Measurements from ENCODE around the gene SLC39A13. TPM values are rescaled to one million over a fixed set of nuclear protein-coding genes. Genes with fewer than 3 reads are reported as not detected.

Gene SLC39A13
- polyA plus RNA-seq (2013, experiment 1 of 2) = 21.6 TPM
- polyA plus RNA-seq (2013, experiment 2 of 2) = 20.9 TPM

DNA sequence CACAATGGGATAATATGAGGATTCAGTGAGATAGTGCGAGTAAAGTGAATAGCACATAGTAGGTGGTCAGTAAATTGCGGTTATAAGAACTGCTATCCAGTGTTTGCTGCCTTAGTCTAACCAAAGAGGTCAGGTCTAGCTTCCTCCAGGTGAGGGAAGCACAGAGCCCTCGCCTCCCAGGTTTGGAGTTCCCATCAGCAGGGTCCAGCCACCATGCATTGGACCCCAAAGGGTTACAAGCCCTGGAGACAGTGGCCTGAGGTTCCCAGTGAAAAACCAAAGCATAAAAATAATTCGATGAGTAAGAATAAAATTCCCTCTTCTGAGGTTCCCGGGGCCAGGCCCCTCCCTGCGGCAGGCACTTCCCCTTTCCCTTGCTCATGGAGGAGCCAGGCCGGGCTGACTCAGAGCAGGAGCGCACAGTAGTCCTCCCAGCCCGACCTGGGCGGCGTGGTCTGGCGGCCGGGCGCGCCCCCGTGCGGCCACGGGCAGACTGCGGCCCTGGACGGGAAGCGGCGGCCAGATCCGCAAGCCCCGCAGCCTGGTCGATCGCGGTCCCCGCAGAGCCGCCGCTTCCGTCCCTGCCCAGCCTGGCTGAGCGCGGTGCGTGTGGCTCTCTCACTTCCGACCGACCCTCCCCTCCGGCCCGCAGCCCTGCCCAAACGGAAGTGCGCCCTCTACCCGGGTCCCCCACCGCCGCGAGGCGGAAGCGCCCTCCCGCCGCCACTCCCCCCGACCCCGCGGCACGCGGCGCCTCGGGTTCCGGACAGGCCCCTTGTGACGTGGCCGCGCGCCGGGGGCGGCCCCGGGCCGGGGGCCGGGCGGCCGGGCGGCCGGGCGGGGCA is at the start of gene SLC39A13:
TSS of gene SLC39A13 (plus strand) at position 845 of the 845 bp plus-strand sequence. CDS start 1,505 bp downstream, outside the sequence.
- H2AFZ ChIP-seq (ENCODE audit: low read length) = peak within 1 kb of the TSS; percentile 91
- peaks cover 8 to 13% of the 10 kb centered on the region in 2 donors for H3K4me1 ChIP-seq (ENCODE audit: control insufficient read depth in 2 of 2, insufficient read depth in 1 of 2, low read depth in 1 of 2, low read length in 2 of 2)
- H3K14ac ChIP-seq (ENCODE audit: low read length) = no peak within 1 kb of the TSS
- no peaks in the 10 kb centered on the region for H3K27me3 ChIP-seq (ENCODE audit: control insufficient read depth in 3 of 3, insufficient read depth in 3 of 3, low read depth in 1 of 3, low read length in 3 of 3)
- H2BK120ac ChIP-seq (ENCODE audit: low read depth, low read length) = no peak within 1 kb of the TSS
- H3K79me1 ChIP-seq (ENCODE audit: low read depth, low read length) = no peaks in the 10 kb centered on the region
- no peak within 1 kb of the TSS for H2BK15ac ChIP-seq (ENCODE audit: low read length)
- peak within 1 kb of the TSS; percentile 97 for H3K27ac ChIP-seq (replicated peaks; ENCODE audit: low read length)
- H3K36me3 ChIP-seq (replicated peaks in 1 of 2; ENCODE audit: control insufficient read depth in 2 of 2, insufficient read depth in 2 of 2, low read length in 2 of 2) = peaks cover 3 to 12% of the 10 kb centered on the region in 2 donors
- H2BK12ac ChIP-seq (ENCODE audit: low read length) = no peak within 1 kb of the TSS
- peak within 1 kb of the TSS; percentile 100 for H3K23ac ChIP-seq (ENCODE audit: low read depth, low read length, poor library complexity)
- peak within 1 kb of the TSS; percentile 81 for H2AK5ac ChIP-seq (ENCODE audit: low read depth, low read length)
- peak within 1 kb of the TSS; percentile 79 to 92 for H3K4me3 ChIP-seq (ENCODE audit: low read length in 2 of 2)
- peak within 1 kb of the TSS; percentile 5 for H4K8ac ChIP-seq (ENCODE audit: low read depth, low read length)
- no peak within 1 kb of the TSS for H3K4ac ChIP-seq (ENCODE audit: low read length)
- H3K18ac ChIP-seq (ENCODE audit: low read length) = peak within 1 kb of the TSS; percentile 95
- peak within 1 kb of the TSS; percentile 72 for H2BK5ac ChIP-seq (ENCODE audit: low read length)
- H3K9me3 ChIP-seq (replicated peaks in 1 of 2; ENCODE audit: control insufficient read depth in 2 of 2, insufficient read depth in 1 of 2, low read depth in 1 of 2, low read length in 2 of 2) = no peaks in the 10 kb centered on the region
- no CpG with 5 or more reads among the region's 70 CpGs for WGBS, 2 donors (ENCODE audit: extremely low coverage in 2 of 2, insufficient read length in 2 of 2, insufficient replicate concordance in 1 of 2)
- H3K4me2 ChIP-seq (ENCODE audit: insufficient read depth, low read length, poor library complexity, severe bottlenecking) = peak within 1 kb of the TSS; percentile 74
- DNase-seq (ENCODE audit: low spot score) = peak; percentile 93
- H4K91ac ChIP-seq (ENCODE audit: low read depth, low read length, poor library complexity) = no peak within 1 kb of the TSS
- peak within 1 kb of the TSS; percentile 94 for H3K9ac ChIP-seq (ENCODE audit: low read depth, low read length, poor library complexity)

DNA sequence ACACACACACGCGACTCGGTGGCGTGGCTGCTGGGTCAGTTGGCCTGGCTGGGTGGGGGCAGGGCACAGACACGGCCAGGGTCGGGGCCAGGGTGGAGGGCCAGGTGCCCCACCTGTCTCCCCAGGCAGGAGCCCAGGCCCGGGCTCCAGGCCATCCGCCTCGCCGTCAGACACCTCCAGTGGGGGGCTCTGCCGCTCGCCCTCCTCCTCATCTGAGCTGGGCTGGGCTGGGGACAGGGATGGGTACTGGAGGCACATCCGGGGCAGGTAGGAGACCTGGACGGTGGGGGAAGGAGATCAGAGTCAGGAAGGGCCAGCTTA is 49.7 kb upstream of the SLC39A13 start:
- Histone ChIP-seq H3K27me3 (ENCODE audit: control insufficient read depth in 3 of 3, insufficient read depth in 3 of 3, low read depth in 1 of 3, low read length in 3 of 3) (no peaks in the 10 kb centered on the region), H4K8ac (ENCODE audit: low read depth, low read length) (no peak overlapping the region), H3K4me2 (ENCODE audit: insufficient read depth, low read length, poor library complexity, severe bottlenecking) (no peak overlapping the region), H3K23ac (ENCODE audit: low read depth, low read length, poor library complexity) (peak overlapping the region; percentile 92), H3K9me3 (replicated peaks in 1 of 2; ENCODE audit: control insufficient read depth in 2 of 2, insufficient read depth in 1 of 2, low read depth in 1 of 2, low read length in 2 of 2) (peaks cover 0 to 19% of the 10 kb centered on the region in 2 donors), H2BK5ac (ENCODE audit: low read length) (no peak overlapping the region), H3K36me3 (replicated peaks in 1 of 2; ENCODE audit: control insufficient read depth in 2 of 2, insufficient read depth in 2 of 2, low read length in 2 of 2) (peaks cover 0 to 3% of the 10 kb centered on the region in 2 donors), H2BK15ac (ENCODE audit: low read length) (no peak overlapping the region), H3K9ac (ENCODE audit: low read depth, low read length, poor library complexity) (peak overlapping the region; percentile 56), H3K4me1 (ENCODE audit: control insufficient read depth in 2 of 2, insufficient read depth in 1 of 2, low read depth in 1 of 2, low read length in 2 of 2) (peaks cover 0 to 5% of the 10 kb centered on the region in 2 donors), H2AFZ (ENCODE audit: low read length) (no peak overlapping the region), H2AK5ac (ENCODE audit: low read depth, low read length) (peak overlapping the region; percentile 96), H3K14ac (ENCODE audit: low read length) (peak overlapping the region; percentile 85), H2BK12ac (ENCODE audit: low read length) (peak overlapping the region; percentile 14), H4K91ac (ENCODE audit: low read depth, low read length, poor library complexity) (peak overlapping the region; percentile 94), H3K4me3 (ENCODE audit: low read length in 2 of 2) (peak overlapping the region in 1 of 2 donors; percentile 20), H3K18ac (ENCODE audit: low read length) (peak overlapping the region; percentile 55), H2BK120ac (ENCODE audit: low read depth, low read length) (no peak overlapping the region), H3K79me1 (ENCODE audit: low read depth, low read length) (peaks cover 1% of the 10 kb centered on the region), H3K27ac (replicated peaks; ENCODE audit: low read length) (no peak overlapping the region), H3K4ac (ENCODE audit: low read length) (peak overlapping the region; percentile 8)
- DNase-seq (ENCODE audit: low spot score) = no peak
- no CpG with 5 or more reads among the region's 14 CpGs for WGBS, 2 donors (ENCODE audit: extremely low coverage in 2 of 2, insufficient read length in 2 of 2, insufficient replicate concordance in 1 of 2)

DNA sequence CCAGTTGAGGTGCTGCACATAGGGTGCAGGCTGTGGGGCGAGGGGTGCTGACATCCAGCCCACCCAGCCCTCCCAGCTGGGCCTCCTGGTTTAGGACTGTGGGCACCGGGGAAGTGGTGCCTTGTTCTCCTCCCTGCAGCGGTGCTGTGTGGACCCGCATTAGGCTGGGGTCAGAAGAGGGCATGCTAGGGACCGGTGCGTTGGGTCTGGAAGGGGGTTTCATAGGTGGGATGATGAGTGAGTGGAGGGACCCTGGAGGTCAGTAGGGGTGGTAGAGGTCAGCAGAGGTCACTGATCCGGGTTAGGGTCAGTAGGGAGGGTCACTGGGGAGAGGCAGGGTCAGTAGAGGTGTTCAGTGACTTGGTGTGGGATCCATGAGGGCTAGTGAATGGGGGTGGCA is 49.2 kb upstream of the SLC39A13 start:
- H2AFZ ChIP-seq (ENCODE audit: low read length) = no peak overlapping the region
- no CpG with 5 or more reads among the region's 7 CpGs for WGBS, 2 donors (ENCODE audit: extremely low coverage in 2 of 2, insufficient read length in 2 of 2, insufficient replicate concordance in 1 of 2)
- DNase-seq (ENCODE audit: low spot score) = no peak
- no peak overlapping the region for H2BK5ac ChIP-seq (ENCODE audit: low read length)
- peaks cover 0 to 5% of the 10 kb centered on the region in 2 donors for H3K4me1 ChIP-seq (ENCODE audit: control insufficient read depth in 2 of 2, insufficient read depth in 1 of 2, low read depth in 1 of 2, low read length in 2 of 2)
- no peak overlapping the region for H3K4me3 ChIP-seq (ENCODE audit: low read length in 2 of 2)
- H4K8ac ChIP-seq (ENCODE audit: low read depth, low read length) = no peak overlapping the region
- no peak overlapping the region for H3K14ac ChIP-seq (ENCODE audit: low read length)
- peak overlapping the region; percentile 56 for H3K9ac ChIP-seq (ENCODE audit: low read depth, low read length, poor library complexity)
- no peak overlapping the region for H2BK12ac ChIP-seq (ENCODE audit: low read length)
- H3K18ac ChIP-seq (ENCODE audit: low read length) = peak overlapping the region; percentile 35
- no peak overlapping the region for H3K23ac ChIP-seq (ENCODE audit: low read depth, low read length, poor library complexity)
- peak overlapping the region; percentile 96 for H2AK5ac ChIP-seq (ENCODE audit: low read depth, low read length)
- H2BK120ac ChIP-seq (ENCODE audit: low read depth, low read length) = no peak overlapping the region
- peaks cover 0 to 19% of the 10 kb centered on the region in 2 donors for H3K9me3 ChIP-seq (replicated peaks in 1 of 2; ENCODE audit: control insufficient read depth in 2 of 2, insufficient read depth in 1 of 2, low read depth in 1 of 2, low read length in 2 of 2)
- H4K91ac ChIP-seq (ENCODE audit: low read depth, low read length, poor library complexity) = no peak overlapping the region
- H3K4ac ChIP-seq (ENCODE audit: low read length) = no peak overlapping the region
- H3K4me2 ChIP-seq (ENCODE audit: insufficient read depth, low read length, poor library complexity, severe bottlenecking) = no peak overlapping the region
- peak overlapping the region; percentile 64 for H2BK15ac ChIP-seq (ENCODE audit: low read length)
- peaks cover 1% of the 10 kb centered on the region for H3K79me1 ChIP-seq (ENCODE audit: low read depth, low read length)
- H3K27ac ChIP-seq (replicated peaks; ENCODE audit: low read length) = no peak overlapping the region
- no peaks in the 10 kb centered on the region for H3K27me3 ChIP-seq (ENCODE audit: control insufficient read depth in 3 of 3, insufficient read depth in 3 of 3, low read depth in 1 of 3, low read length in 3 of 3)
- peaks cover 0 to 3% of the 10 kb centered on the region in 2 donors for H3K36me3 ChIP-seq (replicated peaks in 1 of 2; ENCODE audit: control insufficient read depth in 2 of 2, insufficient read depth in 2 of 2, low read length in 2 of 2)

DNA sequence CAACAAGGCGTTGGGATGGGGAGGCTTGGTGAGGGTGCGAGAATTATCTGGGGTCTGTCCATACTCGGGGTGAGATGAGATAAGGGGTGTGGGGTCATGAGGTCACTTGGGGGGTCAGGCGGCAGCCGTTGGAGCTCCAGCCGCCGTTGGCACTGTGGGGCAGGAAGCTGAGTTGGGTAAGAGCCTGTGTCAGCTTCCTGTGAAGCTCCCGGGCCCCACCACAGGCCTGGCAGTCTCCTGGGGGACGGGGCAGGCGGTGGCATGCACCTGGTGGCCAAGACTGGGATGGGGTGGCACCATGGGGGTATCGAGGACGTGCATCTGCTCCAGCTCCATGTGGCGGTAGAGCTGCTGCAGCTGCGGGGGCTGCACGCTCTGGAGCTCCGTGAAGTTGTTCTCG is 48.8 kb upstream of the SLC39A13 start:
- Histone ChIP-seq H3K23ac (ENCODE audit: low read depth, low read length, poor library complexity) (no peak overlapping the region), H3K36me3 (replicated peaks in 1 of 2; ENCODE audit: control insufficient read depth in 2 of 2, insufficient read depth in 2 of 2, low read length in 2 of 2) (peaks cover 0 to 3% of the 10 kb centered on the region in 2 donors), H4K91ac (ENCODE audit: low read depth, low read length, poor library complexity) (no peak overlapping the region), H2BK12ac (ENCODE audit: low read length) (no peak overlapping the region), H2AK5ac (ENCODE audit: low read depth, low read length) (peak overlapping the region; percentile 20), H3K9ac (ENCODE audit: low read depth, low read length, poor library complexity) (no peak overlapping the region), H3K27me3 (ENCODE audit: control insufficient read depth in 3 of 3, insufficient read depth in 3 of 3, low read depth in 1 of 3, low read length in 3 of 3) (no peaks in the 10 kb centered on the region), H3K4ac (ENCODE audit: low read length) (no peak overlapping the region), H3K27ac (replicated peaks; ENCODE audit: low read length) (no peak overlapping the region), H3K9me3 (replicated peaks in 1 of 2; ENCODE audit: control insufficient read depth in 2 of 2, insufficient read depth in 1 of 2, low read depth in 1 of 2, low read length in 2 of 2) (peaks cover 0 to 19% of the 10 kb centered on the region in 2 donors), H2BK5ac (ENCODE audit: low read length) (no peak overlapping the region), H3K14ac (ENCODE audit: low read length) (no peak overlapping the region), H3K4me1 (ENCODE audit: control insufficient read depth in 2 of 2, insufficient read depth in 1 of 2, low read depth in 1 of 2, low read length in 2 of 2) (peaks cover 0 to 5% of the 10 kb centered on the region in 2 donors), H3K79me1 (ENCODE audit: low read depth, low read length) (peaks cover 1% of the 10 kb centered on the region), H2AFZ (ENCODE audit: low read length) (no peak overlapping the region), H4K8ac (ENCODE audit: low read depth, low read length) (no peak overlapping the region), H2BK120ac (ENCODE audit: low read depth, low read length) (no peak overlapping the region), H3K4me2 (ENCODE audit: insufficient read depth, low read length, poor library complexity, severe bottlenecking) (no peak overlapping the region), H3K4me3 (ENCODE audit: low read length in 2 of 2) (no peak overlapping the region), H3K18ac (ENCODE audit: low read length) (peak overlapping the region; percentile 35), H2BK15ac (ENCODE audit: low read length) (peak overlapping the region; percentile 64)
- WGBS, 2 donors (ENCODE audit: extremely low coverage in 2 of 2, insufficient read length in 2 of 2, insufficient replicate concordance in 1 of 2) = no CpG with 5 or more reads among the region's 17 CpGs
- DNase-seq (ENCODE audit: low spot score) = no peak

Measured in neuronal stem cell (in vitro differentiated cells).